Activated T-cell treated with anti-CD3 and anti-CD28 coated beads, Interleukin-2, amount 50 U/mL, for 72 hours (primary cell): ENCODE results near the gene ATG7. TPM values are rescaled to one million over a fixed set of nuclear protein-coding genes. Genes with fewer than 3 reads are reported as not detected.
"Not testable (repeated sequence)": the region's sequence is repeated elsewhere in the genome, so short reads cannot be mapped to it uniquely, and the experiment has no call there.

ENCODE experiments used
- ATAC-seq, 2 donors: fragments of 150-1000 bp; cut with Tn5 transposase; replicated peaks in 1 of 2; 2 replicates each; pipeline ENCODE4 v1.10.0; 2021; ENCODE audit warnings: moderate library complexity in 2 of 2, mild to moderate bottlenecking in 1 of 2
- DNase-seq, 2 donors: peaks; one replicate each; pipeline ENCODE4 v3.0.0; 2021 to 2022; ENCODE audit warnings: mixed read lengths in 1 of 2
- H3K27ac Mint-ChIP-seq: one replicate; pipeline ENCODE4 v1.8.0; 2022; ENCODE audit warnings: mild to moderate bottlenecking, moderate library complexity, mixed read lengths
- H3K27me3 Mint-ChIP-seq: one replicate; pipeline ENCODE4 v1.8.0; 2022; ENCODE audit warnings: low read depth, mixed read lengths
- H3K36me3 Mint-ChIP-seq, 2 donors: one replicate each; pipeline ENCODE4 v1.8.0; 2022; ENCODE audit warnings: mixed read lengths in 2 of 2, mild to moderate bottlenecking in 1 of 2; ENCODE audit not compliant: insufficient read depth in 2 of 2
- H3K4me1 Mint-ChIP-seq: one replicate; pipeline ENCODE4 v1.8.0; 2022; ENCODE audit warnings: low read depth, mixed read lengths
- H3K4me3 Mint-ChIP-seq, 2 donors: one replicate each; pipeline ENCODE4 v1.8.0; 2022; ENCODE audit warnings: mild to moderate bottlenecking in 2 of 2, mixed read lengths in 2 of 2, moderate library complexity in 2 of 2
- H3K9me3 Mint-ChIP-seq, 2 donors: one replicate each; pipeline ENCODE4 v1.8.0; 2022; ENCODE audit warnings: mixed read lengths in 2 of 2
- total RNA-seq, 2 donors: library from RNA; stranded (reverse); gene quantifications; one replicate each; pipeline ENCODE4 v1.2.3, GENCODE V29; 2022

Gene ATG7
- total RNA-seq, 2 donors from 2014 or later = 29.7 to 38.2 TPM

GRCh38 chr3:11488356-11488755 lies 216.2 kb downstream of the ATG7 start:
- H3K4me3 Mint-ChIP-seq, H3K9me3 Mint-ChIP-seq, H3K27me3 Mint-ChIP-seq, ATAC-seq, H3K27ac Mint-ChIP-seq, H3K4me1 Mint-ChIP-seq, DNase-seq: not testable (repeated sequence)
- peaks cover 9 to 16% of the 10 kb centered on the region in 2 donors for H3K36me3 Mint-ChIP-seq

- peaks cover under 1 to 3% of the 10 kb centered on the region in 2 donors for H3K9me3 Mint-ChIP-seq
- H3K4me3 Mint-ChIP-seq = no peak overlapping the region
- H3K27ac Mint-ChIP-seq = no peak overlapping the region
Measured at GRCh38 chr3:11494131-11494916, 222.1 kb downstream of the ATG7 start.

GRCh38 chr3:11495948-11496557 lies 223.9 kb downstream of the ATG7 start:
- Mint-ChIP-seq H3K4me1 (no peaks in the 10 kb centered on the region), H3K27ac (no peak overlapping the region), H3K27me3 (no peaks in the 10 kb centered on the region), H3K9me3 (peaks cover 0 to 3% of the 10 kb centered on the region in 2 donors), H3K36me3 (peaks cover 3 to 11% of the 10 kb centered on the region in 2 donors), H3K4me3 (no peak overlapping the region)
- no peak for ATAC-seq
- no peak for DNase-seq

More at GRCh38 chr3:11494131-11494916, 222.1 kb downstream of the ATG7 start:
- no peak for ATAC-seq
- H3K4me1 Mint-ChIP-seq = no peaks in the 10 kb centered on the region
- H3K27me3 Mint-ChIP-seq = no peaks in the 10 kb centered on the region
- peaks cover 4 to 14% of the 10 kb centered on the region in 2 donors for H3K36me3 Mint-ChIP-seq
- no peak for DNase-seq

- H3K4me3 Mint-ChIP-seq = no peak overlapping the region
- DNase-seq = no peak
- H3K27ac Mint-ChIP-seq = no peak overlapping the region
- H3K4me1 Mint-ChIP-seq = no peaks in the 10 kb centered on the region
- peaks cover 0 to 2% of the 10 kb centered on the region in 2 donors for H3K9me3 Mint-ChIP-seq
- H3K36me3 Mint-ChIP-seq = peaks cover 3 to 9% of the 10 kb centered on the region in 2 donors
- H3K27me3 Mint-ChIP-seq = no peaks in the 10 kb centered on the region
- ATAC-seq = no peak
Measured at GRCh38 chr3:11498177-11498576, 226.0 kb downstream of the ATG7 start.

- Mint-ChIP-seq H3K27ac (no peak overlapping the region), H3K4me1 (no peaks in the 10 kb centered on the region), H3K36me3 (peaks cover 0 to 8% of the 10 kb centered on the region in 2 donors), H3K9me3 (peaks cover 0 to 2% of the 10 kb centered on the region in 2 donors), H3K4me3 (no peak overlapping the region), H3K27me3 (no peaks in the 10 kb centered on the region)
- ATAC-seq = no peak
- no peak for DNase-seq
Measured at GRCh38 chr3:11498646-11499045, 226.4 kb downstream of the ATG7 start.

- DNase-seq (no peak), ATAC-seq (no peak)
- Mint-ChIP-seq H3K36me3 (peaks cover 0 to 6% of the 10 kb centered on the region in 2 donors), H3K27ac (no peak overlapping the region), H3K4me3 (no peak overlapping the region), H3K9me3 (no peaks in the 10 kb centered on the region), H3K4me1 (no peaks in the 10 kb centered on the region), H3K27me3 (no peaks in the 10 kb centered on the region)
Measured at GRCh38 chr3:11499144-11499543, 226.9 kb downstream of the ATG7 start.

GRCh38 chr3:11502413-11502812 lies 230.2 kb downstream of the ATG7 start:
- H3K9me3 Mint-ChIP-seq, H3K4me1 Mint-ChIP-seq, H3K27ac Mint-ChIP-seq, H3K27me3 Mint-ChIP-seq, H3K4me3 Mint-ChIP-seq, H3K36me3 Mint-ChIP-seq, ATAC-seq, DNase-seq: not testable (repeated sequence)

GRCh38 chr3:11507719-11508118 lies 235.5 kb downstream of the ATG7 start:
- no peaks in the 10 kb centered on the region for H3K36me3 Mint-ChIP-seq
- no peak for ATAC-seq
- H3K27ac Mint-ChIP-seq = peak overlapping the region; percentile 75
- H3K27me3 Mint-ChIP-seq = no peaks in the 10 kb centered on the region
- DNase-seq = no peak
- H3K9me3 Mint-ChIP-seq = no peaks in the 10 kb centered on the region
- no peaks in the 10 kb centered on the region for H3K4me1 Mint-ChIP-seq
- H3K4me3 Mint-ChIP-seq = no peak overlapping the region

- Mint-ChIP-seq H3K4me3 (no peak overlapping the region), H3K36me3 (no peaks in the 10 kb centered on the region), H3K27ac (no peak overlapping the region), H3K4me1 (no peaks in the 10 kb centered on the region), H3K9me3 (no peaks in the 10 kb centered on the region), H3K27me3 (no peaks in the 10 kb centered on the region)
- ATAC-seq (no peak), DNase-seq (no peak)
Measured at GRCh38 chr3:11508346-11509172, 236.4 kb downstream of the ATG7 start.

GRCh38 chr3:11509173-11510000 lies 237.2 kb downstream of the ATG7 start:
- Mint-ChIP-seq H3K27me3 (no peaks in the 10 kb centered on the region), H3K4me1 (peaks cover 1% of the 10 kb centered on the region), H3K9me3 (no peaks in the 10 kb centered on the region), H3K36me3 (no peaks in the 10 kb centered on the region), H3K4me3 (no peak overlapping the region), H3K27ac (no peak overlapping the region)
- no peak for DNase-seq
- no peak for ATAC-seq

- Mint-ChIP-seq H3K27ac (no peak overlapping the region), H3K4me1 (peaks cover 7% of the 10 kb centered on the region), H3K36me3 (no peaks in the 10 kb centered on the region), H3K4me3 (no peak overlapping the region), H3K9me3 (no peaks in the 10 kb centered on the region), H3K27me3 (no peaks in the 10 kb centered on the region)
- ATAC-seq (no peak), DNase-seq (no peak)
Measured at GRCh38 chr3:11510001-11510340, 237.8 kb downstream of the ATG7 start.

- DNase-seq (no peak), ATAC-seq (no peak)
- H3K27ac Mint-ChIP-seq = no peak overlapping the region
- no peaks in the 10 kb centered on the region for H3K36me3 Mint-ChIP-seq
- no peaks in the 10 kb centered on the region for H3K27me3 Mint-ChIP-seq
- H3K9me3 Mint-ChIP-seq = no peaks in the 10 kb centered on the region
- H3K4me1 Mint-ChIP-seq = peaks cover 7% of the 10 kb centered on the region
- no peak overlapping the region for H3K4me3 Mint-ChIP-seq
Measured at GRCh38 chr3:11510356-11510755, 238.2 kb downstream of the ATG7 start.
